Cardiac septum (tissue), 1 donor: ENCODE measurements around the gene PRMT1. TPM values are rescaled to one million over a fixed set of nuclear protein-coding genes. Genes with fewer than 3 reads are reported as not detected.

Experiments
- DNase-seq: peaks from one replicate; pipeline ENCODE4 v3.0.0-alpha.2; 2020; ENCODE audit warnings: low spot score
- intact Hi-C: fragments of 100-400 bp; cut with DNase I; formaldehyde crosslinking; loops from one replicate; pipeline ENCODE4 v1.14.0; 2022
- total RNA-seq: library from RNA; stranded (reverse); fragmentation: NEBNext Ultra II Directional; extraction: Animal tissue kit (Norgen Biotek cat#: 25700); gene quantifications from one replicate; pipeline ENCODE4 v1.2.1, GENCODE V29; 2021
- donor health status: DM: no; HTN: no; CAD: no.

Gene PRMT1
- total RNA-seq, 1 donor from 2014 or later, result 124 TPM

- DNase-seq, result no peak
- intact Hi-C loops, result no loop called here
These were observed 31.1 kb upstream of the PRMT1 start for GRCh38 chr19:49645995-49646394.

GRCh38 chr19:49646586-49646985 lies 30.5 kb upstream of the PRMT1 start:
- DNase-seq, result no peak

GRCh38 chr19:49651029-49651819 lies 25.8 kb upstream of the PRMT1 start:
- intact Hi-C loops, result no loop called here
- DNase-seq, result no peak

More at GRCh38 chr19:49646586-49646985, 30.5 kb upstream of the PRMT1 start:
- intact Hi-C loops, result no loop called here

GRCh38 chr19:49651820-49652550 lies 25.1 kb upstream of the PRMT1 start:
- intact Hi-C loops, result no loop called here
- DNase-seq, result no peak

- no peak for DNase-seq
- intact Hi-C loops, result no loop called here
These were observed 24.3 kb upstream of the PRMT1 start for GRCh38 chr19:49652551-49653465.

- DNase-seq, result no peak
- intact Hi-C loops, result no loop called here
These were observed 23.6 kb upstream of the PRMT1 start for GRCh38 chr19:49653466-49653806.

GRCh38 chr19:49654581-49654980 lies 22.5 kb upstream of the PRMT1 start:
- intact Hi-C loops, result no loop called here
- no peak for DNase-seq

GRCh38 chr19:49655570-49656455 lies 21.3 kb upstream of the PRMT1 start:
- intact Hi-C loops, result no loop called here
- DNase-seq, result no peak

GRCh38 chr19:49656456-49657109 lies 20.5 kb upstream of the PRMT1 start:
- intact Hi-C loops, result no loop called here
- DNase-seq, result no peak

- intact Hi-C loops, result no loop called here
These were observed 19.5 kb upstream of the PRMT1 start for GRCh38 chr19:49657493-49658138.

GRCh38 chr19:49658139-49658517 lies 18.9 kb upstream of the PRMT1 start:
- DNase-seq, result no peak
- intact Hi-C loops, result no loop called here

More at GRCh38 chr19:49657493-49658138, 19.5 kb upstream of the PRMT1 start:
- DNase-seq, result no peak

GRCh38 chr19:49658566-49659442 lies 18.3 kb upstream of the PRMT1 start:
- intact Hi-C loops, result no loop called here

GRCh38 chr19:49660338-49660961 lies 16.6 kb upstream of the PRMT1 start:
- no peak for DNase-seq
- intact Hi-C loops, result no loop called here

More at GRCh38 chr19:49658566-49659442, 18.3 kb upstream of the PRMT1 start:
- no peak for DNase-seq

GRCh38 chr19:49662011-49662410 lies 15.1 kb upstream of the PRMT1 start:
- DNase-seq, result no peak
- intact Hi-C loops, result no loop called here

- no peak for DNase-seq
- intact Hi-C loops, result no loop called here
These were observed 13.8 kb upstream of the PRMT1 start for GRCh38 chr19:49663224-49663623.

GRCh38 chr19:49664171-49665035 lies 12.7 kb upstream of the PRMT1 start:
- intact Hi-C loops, result loop anchor here (2.0 kb wide), 1 partner anchor 22 kb away; the partner anchor contains the start of gene SCAF1

More at GRCh38 chr19:49664171-49665035, 12.7 kb upstream of the PRMT1 start:
- peak; percentile 96 for DNase-seq
